Endothelial cell of umbilical vein (primary cell): Measurements from ENCODE around the gene RGS17. TPM values are rescaled to one million over a fixed set of nuclear protein-coding genes. Genes with fewer than 3 reads are reported as not detected.

Experiments used
- BruUV-seq: library from RNA; stranded (reverse); fragments of 400-500 nt; replicated peaks from 2 replicates; lab custom pipeline; 2021; lab: Mats Ljungman, UMichigan
- CTCF ChIA-PET: fragments of 300-600, 350-600 bp; sonication (Branson Sonifier 250); formaldehyde crosslinking; loops from one replicate; lab custom pipeline; 2021; ENCODE audit warnings: antibody characterized with exemption, inconsistent platforms; lab: Charles Lee
- POLR2A ChIA-PET: fragments of 300-600, 350-600 bp; sonication (Branson Sonifier 250); formaldehyde crosslinking; loops from one replicate; lab custom pipeline; 2021; ENCODE audit warnings: antibody characterized with exemption, inconsistent platforms; lab: Charles Lee
- DNase-seq: peaks from one replicate; pipeline ENCODE4 v3.0.0-alpha.2; 2011; ENCODE audit warnings: low read depth, low spot score
- FAIRE-seq: peaks from 2 replicates; lab custom pipeline; 2011; peaks lifted over from hg19 to GRCh38; lab: Jason Lieb, UNC
- H2AFZ ChIP-seq: 2 replicates; pipeline ENCODE4 v1.6.0; 2012; ENCODE audit warnings: low read depth, low read length, control low read depth, inconsistent platforms
- H3K27ac ChIP-seq: 2 replicates; pipeline ENCODE4 v1.5.1; 2011; ENCODE audit warnings: low read depth, mild to moderate bottlenecking, control low read depth, low read length, moderate library complexity; ENCODE audit not compliant: insufficient read depth
- H3K27me3 ChIP-seq, 2 experiments: 2 replicates each; pipeline versions ENCODE4 v1.6.0 to v1.6.1; 2011; ENCODE audit warnings: low read length in 2 of 2, mixed read lengths in 1 of 2; ENCODE audit not compliant: control insufficient read depth in 2 of 2, insufficient read depth in 2 of 2
- H3K36me3 ChIP-seq, 2 experiments: 2 replicates in 1 of 2; 3 replicates in 1 of 2; pipeline ENCODE4 v1.5.1; 2011; ENCODE audit warnings: low read length in 2 of 2, mild to moderate bottlenecking in 1 of 2, moderate library complexity in 1 of 2; ENCODE audit not compliant: control insufficient read depth in 2 of 2, insufficient read depth in 2 of 2; ENCODE audit errors: extremely low read depth in 1 of 2
- H3K4me1 ChIP-seq: 3 replicates; pipeline ENCODE4 v1.5.1; 2011; ENCODE audit warnings: mild to moderate bottlenecking, low read length; ENCODE audit not compliant: control insufficient read depth, insufficient read depth; ENCODE audit errors: extremely low read depth
- H3K4me2 ChIP-seq: 2 replicates; pipeline ENCODE4 v1.6.1; 2011; ENCODE audit warnings: low read length, control low read depth, mixed read lengths; ENCODE audit not compliant: insufficient read depth
- H3K4me3 ChIP-seq, 3 experiments: fragments of 200-600 bp in 1 of 3; sonication (generic), shearing (Covaris generic) in 1 of 3; replicated peaks in 1 of 3; 2 replicates each; pipeline ENCODE4 v1.5.1; 2011 to 2016; ENCODE audit warnings: control low read depth in 3 of 3, low read length in 3 of 3, mild to moderate bottlenecking in 2 of 3, inconsistent platforms in 1 of 3, low read depth in 1 of 3, moderate library complexity in 1 of 3; ENCODE audit not compliant: insufficient read depth in 1 of 3
- H3K79me2 ChIP-seq: 2 replicates; pipeline ENCODE4 v1.6.0; 2012; ENCODE audit warnings: low read length, inconsistent platforms; ENCODE audit not compliant: control insufficient read depth, insufficient read depth
- H3K9ac ChIP-seq: replicated peaks from 2 replicates; pipeline ENCODE3; 2011; ENCODE audit warnings: low read length, control low read depth; ENCODE audit not compliant: insufficient read depth; ENCODE audit errors: extremely low read depth
- H3K9me1 ChIP-seq: replicated peaks from 3 replicates; pipeline ENCODE4 v1.6.0; 2011; ENCODE audit warnings: mild to moderate bottlenecking, low read length; ENCODE audit not compliant: control insufficient read depth, insufficient read depth; ENCODE audit errors: extremely low read depth
- H3K9me3 ChIP-seq: replicated peaks from 2 replicates; pipeline ENCODE4 v1.5.1; 2012; ENCODE audit warnings: low read length, inconsistent platforms; ENCODE audit not compliant: control insufficient read depth, insufficient read depth
- H4K20me1 ChIP-seq: replicated peaks from 2 replicates; pipeline ENCODE3; 2011; ENCODE audit warnings: mild to moderate bottlenecking, low read length; ENCODE audit not compliant: control insufficient read depth, insufficient read depth; ENCODE audit errors: extremely low read depth
- EZH2 ChIP-seq: IDR thresholded peaks from 2 replicates; pipeline ENCODE4 v1.6.1; 2012; ENCODE audit warnings: borderline replicate concordance, low read depth, mild to moderate bottlenecking, moderate library complexity, low read length, inconsistent platforms; ENCODE audit not compliant: severe bottlenecking
- FOS ChIP-seq: IDR thresholded peaks from 2 replicates; pipeline ENCODE4 v1.6.1; 2011; ENCODE audit warnings: mild to moderate bottlenecking, low read length, moderate library complexity, borderline replicate concordance; ENCODE audit not compliant: insufficient read depth
- GATA2 ChIP-seq: IDR thresholded peaks from 2 replicates; pipeline ENCODE4 v1.7.0; 2011; ENCODE audit warnings: low read depth, mild to moderate bottlenecking, moderate library complexity, mixed read lengths, low read length; ENCODE audit not compliant: insufficient read length, insufficient read depth
- JUN ChIP-seq: IDR thresholded peaks from 2 replicates; pipeline ENCODE4 v1.6.1; 2011; ENCODE audit warnings: borderline replicate concordance, low read depth; ENCODE audit not compliant: insufficient read length, insufficient read depth
- MYC ChIP-seq: IDR thresholded peaks from one replicate; pipeline ENCODE4 v1.6.1; 2011; ENCODE audit warnings: mild to moderate bottlenecking, low read depth, low read length
- POLR2A ChIP-seq: IDR thresholded peaks from 2 replicates; pipeline ENCODE4 v1.6.1; 2012; ENCODE audit warnings: low read depth, mild to moderate bottlenecking, control low read depth, low read length
- POLR2AphosphoS5 ChIP-seq: IDR thresholded peaks from 2 replicates; pipeline ENCODE4 v1.6.1; 2012; ENCODE audit warnings: low read depth, mild to moderate bottlenecking, control low read depth, low read length, moderate library complexity; ENCODE audit not compliant: insufficient read depth
- dilution Hi-C: fragments of 300-500 bp; cut with MboI; formaldehyde crosslinking; loops from one replicate; pipeline ENCODE4 v1.15.0; 2019; ENCODE audit warnings: low sequenced_read_pairs; ENCODE audit not compliant: extremely low pct_ligation_motif_present
- intact Hi-C: fragments of 100-400 bp; cut with micrococcal nuclease; formaldehyde crosslinking; loops from one replicate; pipeline ENCODE4 v1.10.0; 2022
- polyA plus RNA-seq, 4 experiments: library from polyadenylated mRNA; depleted of rRNA in 3 of 4; stranded (reverse) in 3 of 4; unstranded in 1 of 4; fragments of >200 nt; gene quantifications; 2 replicates each; pipeline versions ENCODE4 v1.2.1 to v1.2.3, GENCODE V29; 2011 to 2012; ENCODE audit warnings: missing spikeins in 1 of 4
- total RNA-seq: library from RNA; stranded (reverse); gene quantifications from 2 replicates; pipeline ENCODE4 v1.2.3, GENCODE V29; 2021
- TF ChIP-seq, protein P1 (sequence below), 2 donors: IDR thresholded peaks; 1 replicate in 1 of 2; 2 replicates in 1 of 2; pipeline ENCODE4 v1.5.1; 2011; ENCODE audit warnings: low read length in 2 of 2, mild to moderate bottlenecking in 2 of 2, moderate library complexity in 2 of 2, control low read depth in 1 of 2, inconsistent platforms in 1 of 2, low read depth in 1 of 2; ENCODE audit not compliant: insufficient read depth in 1 of 2; ENCODE audit errors: extremely low read depth in 1 of 2
- TF ChIP-seq, protein P2 (sequence below): IDR thresholded peaks from 2 replicates; pipeline ENCODE4 v1.6.1; 2011; ENCODE audit not compliant: insufficient read depth, insufficient read length

The RGS17 gene
- total and polyA plus RNA-seq, 2 donors (not counting 3 experiments of a cell fraction or from before 2014, with no cell fraction given) = 0.40 to 1.1 TPM

DNA sequence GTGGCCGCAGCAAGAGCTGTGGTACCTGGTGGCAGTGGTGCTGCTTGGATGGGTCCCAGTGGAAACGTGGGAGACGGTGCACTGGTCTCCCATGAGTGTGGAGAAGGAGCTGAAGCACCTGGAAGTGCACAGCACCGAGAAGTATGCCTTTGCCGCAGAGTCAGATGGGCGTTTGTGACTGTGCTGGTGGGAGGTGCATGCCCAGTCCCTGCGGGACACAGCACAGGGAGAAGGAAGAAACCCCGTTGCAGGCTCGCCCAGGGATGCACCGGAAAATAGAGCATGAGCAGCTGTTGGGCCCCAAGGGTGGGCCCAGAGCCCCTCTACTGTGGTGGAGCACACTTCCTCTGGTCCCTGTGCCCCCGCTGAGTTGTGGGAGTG, 19.3 kb upstream of the RGS17 start:
- Histone ChIP-seq H3K79me2 (no peaks in the 10 kb centered on the region), H3K4me3 (no peak overlapping the region), H3K27ac (no peak overlapping the region), H3K4me1 (no peaks in the 10 kb centered on the region), H3K4me2 (no peak overlapping the region), H4K20me1 (no peaks in the 10 kb centered on the region), H3K9me1 (no peaks in the 10 kb centered on the region), H3K9me3 (no peaks in the 10 kb centered on the region), H3K36me3 (no peaks in the 10 kb centered on the region), H3K27me3 (no peaks in the 10 kb centered on the region), H2AFZ (no peak overlapping the region), H3K9ac (no peak overlapping the region)
- no peak for DNase-seq
- intact Hi-C loops (no loop called here), dilution Hi-C loops (no loop called here)
- CTCF ChIA-PET = no interaction called here
- BruUV-seq = no TSS peak
- TF ChIP-seq, protein P1, sequence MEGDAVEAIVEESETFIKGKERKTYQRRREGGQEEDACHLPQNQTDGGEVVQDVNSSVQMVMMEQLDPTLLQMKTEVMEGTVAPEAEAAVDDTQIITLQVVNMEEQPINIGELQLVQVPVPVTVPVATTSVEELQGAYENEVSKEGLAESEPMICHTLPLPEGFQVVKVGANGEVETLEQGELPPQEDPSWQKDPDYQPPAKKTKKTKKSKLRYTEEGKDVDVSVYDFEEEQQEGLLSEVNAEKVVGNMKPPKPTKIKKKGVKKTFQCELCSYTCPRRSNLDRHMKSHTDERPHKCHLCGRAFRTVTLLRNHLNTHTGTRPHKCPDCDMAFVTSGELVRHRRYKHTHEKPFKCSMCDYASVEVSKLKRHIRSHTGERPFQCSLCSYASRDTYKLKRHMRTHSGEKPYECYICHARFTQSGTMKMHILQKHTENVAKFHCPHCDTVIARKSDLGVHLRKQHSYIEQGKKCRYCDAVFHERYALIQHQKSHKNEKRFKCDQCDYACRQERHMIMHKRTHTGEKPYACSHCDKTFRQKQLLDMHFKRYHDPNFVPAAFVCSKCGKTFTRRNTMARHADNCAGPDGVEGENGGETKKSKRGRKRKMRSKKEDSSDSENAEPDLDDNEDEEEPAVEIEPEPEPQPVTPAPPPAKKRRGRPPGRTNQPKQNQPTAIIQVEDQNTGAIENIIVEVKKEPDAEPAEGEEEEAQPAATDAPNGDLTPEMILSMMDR (IDR thresholded peaks at IDR 0.05; ENCODE audit: extremely low read depth in 1 of 2, insufficient read depth in 1 of 2, low read depth in 1 of 2, low read length in 2 of 2) = no peak
- TF ChIP-seq JUN (no peak), MYC (no peak), EZH2 (no peak), POLR2AphosphoS5 (no peak), POLR2A (no peak), FOS (no peak), GATA2 (no peak)
- TF ChIP-seq, protein P2, sequence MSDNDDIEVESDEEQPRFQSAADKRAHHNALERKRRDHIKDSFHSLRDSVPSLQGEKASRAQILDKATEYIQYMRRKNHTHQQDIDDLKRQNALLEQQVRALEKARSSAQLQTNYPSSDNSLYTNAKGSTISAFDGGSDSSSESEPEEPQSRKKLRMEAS = no peak
- POLR2A ChIA-PET = no interaction called here
- no peak for FAIRE-seq
